SKM-1 treated with dmso at 0.1 percent for 144 hours (cell line): ENCODE data around the gene LRRC28.

Source experiments
- DNase-seq: peaks from one replicate; lab custom pipeline; 2025; ENCODE audit not compliant: unreplicated experiment; lab: John Stamatoyannopoulos, UW

LRRC28 gene

DNA sequence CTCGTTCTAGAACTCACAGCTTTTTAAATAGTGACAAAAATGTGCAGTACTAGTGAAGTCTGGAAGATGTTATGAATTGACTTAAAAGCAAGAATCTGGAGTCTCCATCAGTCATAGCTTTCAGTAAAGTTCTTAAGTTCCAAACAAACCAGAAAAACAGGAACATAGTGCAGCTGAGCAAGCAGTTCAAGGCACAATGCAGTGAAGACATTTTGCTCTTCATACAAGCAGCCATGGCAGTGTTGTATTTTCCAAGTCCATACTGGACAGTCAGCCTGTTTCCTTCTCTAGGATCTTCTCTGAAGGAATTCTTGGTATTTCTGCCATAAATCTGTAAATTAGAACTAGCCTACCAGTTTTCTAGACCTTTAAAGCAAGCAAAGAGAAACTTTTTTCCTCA, 90.5 kb downstream of the LRRC28 start:
- DNase-seq, result no peak

DNA sequence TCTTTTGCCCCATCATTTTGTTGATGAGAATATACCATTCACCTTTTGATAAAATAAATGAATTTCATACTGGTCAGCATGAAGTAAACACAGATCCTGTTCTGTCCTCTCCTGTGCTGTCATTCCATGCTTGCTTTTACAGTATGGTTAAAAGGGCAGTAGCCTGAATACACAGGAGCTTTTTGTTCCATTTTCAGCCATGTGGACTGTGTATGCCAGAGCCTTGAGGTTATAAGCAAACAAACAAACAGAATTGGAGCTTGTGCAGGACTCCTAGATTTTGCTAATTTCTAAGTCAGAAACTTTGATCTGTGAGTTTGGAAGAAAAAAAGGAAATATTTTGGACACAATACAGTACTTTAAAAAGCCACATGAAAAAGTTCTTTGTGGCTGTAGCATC, 91.9 kb downstream of the LRRC28 start:
- no peak for DNase-seq

DNA sequence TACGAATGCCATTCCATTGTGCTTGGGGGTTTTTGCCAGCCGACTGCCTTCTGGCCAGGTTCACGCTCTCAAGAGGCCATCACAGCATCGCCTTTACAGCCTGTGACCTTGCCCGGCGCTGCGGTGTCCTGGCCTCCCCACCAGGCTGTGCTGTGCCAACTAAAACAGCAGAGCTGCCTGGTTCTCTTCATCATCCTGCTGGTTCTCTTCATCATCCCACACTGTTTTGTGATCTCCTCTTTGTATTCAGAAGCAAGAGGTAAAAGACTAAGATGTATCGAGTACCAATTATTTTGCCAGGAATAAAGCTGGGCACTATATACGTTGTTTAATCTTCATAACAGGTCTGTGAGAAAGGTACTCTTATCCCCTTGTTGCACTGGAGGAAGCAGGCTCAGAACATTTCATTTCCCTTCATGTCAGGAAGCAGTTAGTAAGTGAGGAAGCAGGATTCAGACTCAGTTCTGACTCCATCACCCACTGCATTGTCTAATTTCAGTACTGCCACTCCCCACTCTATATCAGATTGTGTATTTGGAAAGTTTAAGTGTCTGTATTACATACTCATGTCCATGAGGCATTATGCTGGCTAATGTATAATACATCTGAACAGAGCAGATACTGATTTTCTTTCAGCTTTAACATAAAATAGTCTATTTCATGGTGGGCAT, 92.7 kb downstream of the LRRC28 start:
- DNase-seq, result no peak

- DNase-seq, result no peak
Observed at GRCh38 chr15:99344639-99345038, 93.4 kb downstream of the LRRC28 start.

GRCh38 chr15:99345242-99345641, 94.0 kb downstream of the LRRC28 start:
- no peak for DNase-seq

DNA sequence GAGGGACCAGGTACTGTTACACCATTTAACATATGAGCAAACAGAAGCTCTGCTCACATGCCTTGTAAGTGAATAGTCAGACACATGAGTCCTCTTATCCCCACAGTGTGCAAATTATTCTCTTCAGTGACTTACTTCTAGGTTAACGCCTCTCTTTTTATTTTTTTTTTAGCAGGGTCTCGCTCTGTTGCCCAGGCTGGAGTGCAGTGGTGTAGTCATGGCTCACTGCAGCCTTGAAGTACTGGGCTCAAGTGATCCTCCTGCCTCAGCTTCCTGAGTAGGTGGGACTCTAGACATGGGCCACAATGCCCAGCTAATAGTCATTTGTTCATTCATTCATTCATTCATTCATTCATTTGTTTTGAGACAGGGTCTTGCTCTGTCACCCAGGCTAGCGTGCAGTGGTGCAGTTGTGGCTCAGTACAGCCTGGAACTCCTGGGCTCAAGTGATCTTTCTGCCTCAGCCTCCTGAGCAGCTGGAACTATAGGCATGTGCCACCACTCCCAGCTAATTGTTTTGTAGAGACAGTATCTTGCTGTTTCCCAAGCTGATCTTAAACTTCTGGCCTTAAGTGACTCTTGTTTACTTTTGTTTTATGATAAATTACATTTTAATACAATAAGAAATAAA, 94.7 kb downstream of the LRRC28 start:
- DNase-seq, result no peak

DNA sequence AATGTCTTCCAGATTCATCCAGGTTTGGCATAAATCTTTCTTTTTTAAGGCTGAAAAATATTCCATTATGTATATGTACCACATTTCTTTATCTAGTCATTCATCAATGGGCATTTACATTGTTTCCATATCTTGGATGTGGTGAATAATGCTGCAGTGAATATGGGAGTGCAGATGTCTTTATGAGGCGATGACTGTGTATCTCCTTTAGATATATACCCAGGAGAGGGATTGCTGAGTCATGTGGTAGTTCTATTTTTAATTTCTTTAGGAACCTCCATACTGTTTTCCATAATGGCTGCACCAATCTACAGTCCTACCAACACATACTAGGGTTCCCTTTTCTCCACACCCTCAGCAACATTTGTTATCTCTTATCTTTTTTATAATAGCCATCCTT, 96.3 kb downstream of the LRRC28 start:
- DNase-seq, result no peak

DNA sequence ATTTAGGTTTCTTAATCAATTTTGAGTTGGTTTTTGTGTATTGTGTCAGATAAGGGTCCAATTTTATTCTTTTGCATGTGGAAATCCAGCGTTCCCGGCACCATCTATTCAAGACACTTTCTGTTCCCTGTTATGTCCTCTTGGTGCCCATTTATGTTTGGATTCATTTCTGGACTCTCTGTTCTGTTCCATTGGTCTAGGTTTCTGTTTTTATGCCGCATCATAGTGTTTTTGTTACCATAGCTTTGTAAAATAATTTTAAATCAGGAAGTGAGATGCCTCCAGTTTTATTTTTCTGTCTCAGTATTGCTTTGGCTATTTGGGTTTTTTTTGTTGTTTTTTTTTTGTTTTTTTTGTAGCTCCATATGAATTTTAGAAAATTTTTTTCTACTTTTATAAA, 97.1 kb downstream of the LRRC28 start:
- no peak for DNase-seq

GRCh38 chr15:99350408-99350807, 99.1 kb downstream of the LRRC28 start:
- DNase-seq, result no peak

GRCh38 chr15:99359769-99360168, 108.5 kb downstream of the LRRC28 start:
- peak; percentile 40 for DNase-seq

DNA sequence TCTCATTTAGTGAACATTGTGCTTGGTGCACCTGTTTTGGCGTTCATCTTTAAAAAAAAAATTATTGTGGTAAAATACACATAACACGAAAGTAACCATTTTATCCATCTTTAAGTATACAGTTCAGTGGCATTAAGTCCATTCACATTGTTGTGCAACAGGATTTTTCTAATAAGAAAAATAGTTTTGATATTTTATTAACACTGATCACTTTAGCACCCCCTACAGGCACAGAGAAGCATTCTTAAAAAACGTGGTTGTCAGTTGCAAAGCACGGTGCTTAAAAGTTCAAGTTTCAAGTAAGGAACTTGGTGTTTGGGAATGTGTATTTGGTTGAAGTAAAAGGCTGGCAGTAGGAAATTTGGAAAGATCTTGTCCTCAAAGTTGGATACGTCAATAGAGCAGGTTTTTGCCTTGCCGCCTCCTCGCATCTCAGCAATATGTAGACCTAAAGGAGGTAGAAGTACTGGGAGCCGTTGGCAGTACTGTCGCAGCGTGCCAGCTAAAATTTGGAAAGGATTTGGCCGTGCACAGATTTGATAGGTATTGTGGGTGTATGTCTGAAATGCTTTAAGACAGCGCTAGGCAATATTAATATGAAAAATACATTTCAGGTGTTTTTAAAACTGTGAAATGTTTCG, 110.4 kb downstream of the LRRC28 start:
- DNase-seq, result no peak

GRCh38 chr15:99365242-99365641, 114.0 kb downstream of the LRRC28 start:
- no peak for DNase-seq

DNA sequence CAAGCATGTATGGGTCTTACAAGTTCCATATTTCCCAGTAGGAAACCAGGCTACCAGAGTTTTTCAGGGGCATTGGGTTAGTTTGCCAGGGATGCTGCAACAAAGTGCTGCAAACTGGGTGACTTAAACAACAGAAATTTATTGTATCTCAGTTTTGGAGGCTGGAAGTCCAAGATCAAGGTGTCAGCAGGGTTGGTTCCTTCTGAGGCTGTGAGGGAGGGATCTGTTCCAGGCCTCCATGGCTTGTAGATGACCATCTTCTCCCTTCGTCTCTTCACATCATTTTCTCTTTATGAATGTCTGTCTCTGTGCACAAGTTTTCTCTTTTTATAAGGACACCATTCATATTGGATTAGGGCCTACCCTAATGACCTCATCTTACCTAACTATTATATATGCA, 114.7 kb downstream of the LRRC28 start:
- no peak for DNase-seq

DNA sequence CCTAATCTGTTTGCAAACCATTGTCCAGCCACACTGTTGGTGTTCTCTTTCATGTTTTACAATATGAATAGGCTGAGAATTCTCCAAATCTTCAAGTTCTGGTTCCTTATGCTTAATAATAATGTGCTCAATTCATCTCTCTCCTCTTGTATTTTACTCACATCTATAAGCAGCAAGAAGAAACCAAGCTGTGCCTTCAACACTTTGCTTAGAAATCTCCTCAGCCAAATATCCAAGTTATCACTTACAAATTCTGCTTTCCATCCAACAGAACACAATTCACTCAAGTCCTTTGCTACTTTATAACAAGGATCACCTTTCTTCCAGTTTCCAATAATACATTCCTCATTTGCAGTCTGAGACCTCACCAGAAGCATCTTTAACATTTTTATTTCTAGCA, 117.5 kb downstream of the LRRC28 start:
- DNase-seq, result no peak

- peak; percentile 7 for DNase-seq
Observed at GRCh38 chr15:99369196-99369595, 117.9 kb downstream of the LRRC28 start.

DNA sequence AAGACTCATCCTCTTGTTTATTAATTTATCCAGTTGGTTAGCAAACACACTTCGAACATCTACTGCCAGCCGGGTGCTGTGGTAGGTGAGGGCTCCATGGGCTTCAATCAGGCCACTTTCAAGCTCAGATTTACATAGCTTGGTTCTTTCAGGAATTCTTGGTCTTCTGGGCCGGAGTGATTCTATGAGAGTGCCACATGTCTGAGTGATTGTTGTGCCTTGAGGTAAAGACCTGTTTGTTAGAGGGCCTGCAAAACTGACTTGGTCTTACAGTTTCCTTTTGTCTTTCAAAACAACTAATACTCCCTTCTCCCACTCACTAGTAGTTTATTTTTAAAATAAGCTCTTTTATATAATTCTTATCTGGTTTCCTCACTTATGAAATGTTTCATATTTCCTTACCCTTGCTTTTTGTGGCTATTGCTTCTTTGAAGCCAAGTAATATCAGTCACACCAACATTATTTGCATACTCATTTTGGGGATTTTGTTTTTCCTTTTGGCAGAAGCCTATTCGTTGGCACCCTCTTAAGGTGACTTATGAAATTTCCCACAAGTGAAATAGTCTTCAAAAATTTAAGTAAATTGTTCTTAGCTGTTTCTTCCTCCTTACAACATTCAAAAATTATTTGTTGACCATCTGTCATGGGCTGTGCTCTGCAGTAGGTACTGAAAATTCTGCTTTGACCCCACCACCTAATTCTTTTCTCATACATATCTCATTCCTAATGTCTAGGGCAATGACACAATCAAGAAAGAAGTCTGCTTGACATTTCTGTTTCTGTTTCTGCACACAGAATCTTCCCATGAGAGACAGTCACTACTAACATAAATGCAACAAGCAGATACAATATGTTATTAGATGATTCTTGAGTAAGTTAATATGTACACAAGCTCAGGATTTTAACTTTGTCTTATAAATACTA, 120.2 kb downstream of the LRRC28 start:
- no peak for DNase-seq

DNA sequence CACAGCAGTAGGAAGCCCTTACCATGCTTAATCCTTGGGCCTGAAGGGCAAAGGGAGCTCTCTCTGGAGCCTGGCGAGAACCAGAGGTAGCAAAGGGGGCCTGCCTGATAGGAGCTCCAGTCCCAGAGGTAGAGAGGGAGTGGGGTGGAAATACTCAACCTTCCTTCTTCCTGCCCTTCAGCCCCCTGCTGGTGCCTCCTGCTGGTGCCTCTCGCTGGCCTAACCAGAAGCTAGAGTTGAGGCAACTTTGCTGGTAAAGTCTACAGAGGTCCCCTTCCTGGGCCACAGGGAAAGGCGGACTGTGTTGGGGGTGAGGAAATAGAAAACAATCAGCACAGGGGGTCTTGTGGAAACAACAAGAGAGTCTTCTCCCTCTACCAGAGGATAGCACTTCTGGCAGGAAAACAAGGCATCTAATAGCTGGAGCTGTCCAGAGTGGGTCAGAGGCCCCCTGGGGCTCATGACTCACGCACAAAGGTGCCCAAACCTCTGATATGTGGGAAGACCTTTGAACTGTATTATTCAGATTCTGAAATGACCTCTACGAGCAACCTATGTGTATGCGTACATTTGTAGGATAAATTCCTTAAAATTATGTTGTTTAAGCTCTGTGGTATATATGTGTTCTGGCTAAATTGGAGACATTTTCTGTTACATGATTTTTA, 133.9 kb downstream of the LRRC28 start:
- no peak for DNase-seq

DNA sequence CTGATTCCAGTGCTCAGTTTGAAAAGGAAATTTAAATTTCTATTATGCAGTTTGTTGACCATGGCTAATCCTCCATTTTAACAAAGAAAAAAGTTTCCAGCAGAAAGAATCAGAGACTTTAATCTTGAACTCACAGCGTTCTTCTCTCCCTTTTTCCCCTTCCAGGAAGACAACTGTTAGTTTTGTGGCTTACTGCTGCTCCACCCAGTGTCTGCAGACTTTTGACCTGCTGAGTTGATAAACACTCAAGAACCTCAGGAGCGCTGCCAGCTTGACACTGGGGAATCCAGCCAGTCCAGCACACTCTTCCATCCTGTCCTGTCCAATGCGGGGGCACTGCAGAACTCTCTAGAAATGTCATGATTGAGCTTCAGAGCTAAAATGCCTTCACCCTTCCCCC, 134.6 kb downstream of the LRRC28 start:
- DNase-seq, result no peak

DNA sequence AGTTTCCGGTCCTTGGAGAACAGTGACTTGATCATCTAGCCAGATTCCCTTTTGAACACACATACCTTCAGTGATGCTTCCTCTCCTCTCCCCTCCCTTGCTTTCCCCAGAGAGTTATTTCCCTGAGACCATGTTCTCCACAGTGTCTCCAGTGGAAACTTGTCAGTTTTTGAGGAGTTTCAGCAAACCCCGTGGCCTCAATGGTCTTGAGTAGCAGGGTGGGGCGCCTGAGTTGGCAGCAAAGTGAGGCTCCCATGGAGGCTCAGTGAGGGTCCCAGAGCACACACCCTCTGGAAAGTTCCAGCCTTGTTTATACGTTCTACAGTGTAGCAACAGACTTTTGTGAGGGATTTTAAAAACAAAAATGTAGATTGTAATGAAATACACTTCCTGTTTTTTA, 135.1 kb downstream of the LRRC28 start:
- no peak for DNase-seq

GRCh38 chr15:99387421-99388168, 136.3 kb downstream of the LRRC28 start:
- no peak for DNase-seq
